ENCODE results near the gene STEAP3. TPM values are rescaled to one million over a fixed set of nuclear protein-coding genes. Genes with fewer than 3 reads are reported as not detected.

Gene STEAP3
- total RNA-seq, 1 experiment from 2014 or later, result 15.4 TPM

DNA sequence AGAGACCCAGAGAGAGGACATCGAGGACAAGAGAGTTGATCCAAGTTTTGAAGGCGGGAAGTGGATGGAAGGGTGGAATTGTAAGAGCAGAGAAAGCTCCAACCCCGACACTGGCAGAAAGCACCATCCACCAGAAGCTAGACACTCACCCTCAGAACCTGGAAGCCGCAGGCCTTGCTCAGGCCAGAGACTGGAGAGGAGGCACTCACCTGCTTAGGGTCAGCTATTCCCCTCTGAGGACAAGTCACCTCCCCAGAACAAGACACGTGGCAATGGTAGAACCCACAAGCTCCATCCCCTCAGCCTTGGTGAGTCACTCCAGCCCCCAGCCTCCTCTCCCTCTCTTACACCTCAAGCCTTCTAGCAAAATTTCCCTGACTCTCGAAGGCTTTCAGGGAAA, 64.9 kb downstream of the STEAP3 start:
- no peaks in the 10 kb centered on the region for H3K9me3 Mint-ChIP-seq
- H3K4me2 ChIP-seq (ENCODE audit: insufficient read depth, insufficient read length, low read length), result no peak overlapping the region
- WGBS (ENCODE audit: extremely low coverage, insufficient read length, low lambda C conversion rate), result no CpG with 5 or more reads among the region's 6 CpGs
- no peak overlapping the region for H3K56ac ChIP-seq (ENCODE audit: insufficient read length, low read depth, low read length)
- no peak overlapping the region for H2BK20ac ChIP-seq (ENCODE audit: low read depth, low read length, poor library complexity, severe bottlenecking)
- H3K27ac ChIP-seq (ENCODE audit: insufficient read length, low read depth, low read length), result no peak overlapping the region
- no peak overlapping the region for H3K23ac ChIP-seq (ENCODE audit: insufficient read length, low read depth, low read length)
- H3K27ac Mint-ChIP-seq, result no peak overlapping the region
- H3T11ph ChIP-seq (ENCODE audit: low read length), result no peak overlapping the region
- no peak overlapping the region for H2BK120ac ChIP-seq (ENCODE audit: low read depth, low read length, poor library complexity, severe bottlenecking)
- no peak overlapping the region for H4K5ac ChIP-seq (ENCODE audit: insufficient read length, low read depth, low read length)
- H3K27me3 Mint-ChIP-seq (ENCODE audit: low read depth), result peaks cover 9% of the 10 kb centered on the region
- H3K79me2 ChIP-seq (ENCODE audit: insufficient read depth, low read length), result no peaks in the 10 kb centered on the region
- H2BK12ac ChIP-seq (ENCODE audit: insufficient read length, low read depth, low read length), result no peak overlapping the region
- H3K4me1 ChIP-seq (ENCODE audit: insufficient read depth, low read length), result no peaks in the 10 kb centered on the region
- H3K4me3 Mint-ChIP-seq, result no peak overlapping the region
- H4K20me1 ChIP-seq (ENCODE audit: control insufficient read depth, insufficient read depth, insufficient read length), result no peaks in the 10 kb centered on the region
- H3K18ac ChIP-seq (ENCODE audit: insufficient read length, low read depth, low read length), result no peak overlapping the region
- H4K91ac ChIP-seq (ENCODE audit: insufficient read length, low read depth, low read length), result no peak overlapping the region
- H2AK5ac ChIP-seq (ENCODE audit: insufficient read length, low read length), result no peak overlapping the region
- H2AFZ ChIP-seq (ENCODE audit: low read length), result no peak overlapping the region
- no peak overlapping the region for H3K9ac ChIP-seq (ENCODE audit: extremely low read depth, insufficient read length, low read length)
- no peaks in the 10 kb centered on the region for H3K9me3 ChIP-seq (ENCODE audit: control insufficient read depth, low read depth, low read length)
- TF ChIP-seq, protein P1, sequence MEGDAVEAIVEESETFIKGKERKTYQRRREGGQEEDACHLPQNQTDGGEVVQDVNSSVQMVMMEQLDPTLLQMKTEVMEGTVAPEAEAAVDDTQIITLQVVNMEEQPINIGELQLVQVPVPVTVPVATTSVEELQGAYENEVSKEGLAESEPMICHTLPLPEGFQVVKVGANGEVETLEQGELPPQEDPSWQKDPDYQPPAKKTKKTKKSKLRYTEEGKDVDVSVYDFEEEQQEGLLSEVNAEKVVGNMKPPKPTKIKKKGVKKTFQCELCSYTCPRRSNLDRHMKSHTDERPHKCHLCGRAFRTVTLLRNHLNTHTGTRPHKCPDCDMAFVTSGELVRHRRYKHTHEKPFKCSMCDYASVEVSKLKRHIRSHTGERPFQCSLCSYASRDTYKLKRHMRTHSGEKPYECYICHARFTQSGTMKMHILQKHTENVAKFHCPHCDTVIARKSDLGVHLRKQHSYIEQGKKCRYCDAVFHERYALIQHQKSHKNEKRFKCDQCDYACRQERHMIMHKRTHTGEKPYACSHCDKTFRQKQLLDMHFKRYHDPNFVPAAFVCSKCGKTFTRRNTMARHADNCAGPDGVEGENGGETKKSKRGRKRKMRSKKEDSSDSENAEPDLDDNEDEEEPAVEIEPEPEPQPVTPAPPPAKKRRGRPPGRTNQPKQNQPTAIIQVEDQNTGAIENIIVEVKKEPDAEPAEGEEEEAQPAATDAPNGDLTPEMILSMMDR (conservative IDR thresholded peaks at IDR 0.05), result no peak
- H4K8ac ChIP-seq (replicated peaks; ENCODE audit: insufficient read length, low read depth, low read length), result no peak overlapping the region
- DNase-seq, result no peak
- H2BK15ac ChIP-seq (ENCODE audit: low read depth, low read length), result no peak overlapping the region
- no peaks in the 10 kb centered on the region for H3K23me2 ChIP-seq (ENCODE audit: insufficient read length, low read depth, low read length, poor library complexity, severe bottlenecking)
- H3K36me3 Mint-ChIP-seq (ENCODE audit: insufficient read depth in 1 of 3, low read depth in 3 of 3), result no peaks in the 10 kb centered on the region; a peak in 1 of 7 replicates
- peaks cover 7 to 9% of the 10 kb centered on the region in 2 experiments for H3K4me1 Mint-ChIP-seq
- H2BK5ac ChIP-seq (ENCODE audit: insufficient read length, low read length), result no peak overlapping the region
- H3K4ac ChIP-seq (ENCODE audit: low read depth, low read length), result no peak overlapping the region
- no peaks in the 10 kb centered on the region for H3K79me1 ChIP-seq (ENCODE audit: insufficient read depth, low read depth, low read length, poor library complexity, severe bottlenecking)
- no peak overlapping the region for H3K14ac ChIP-seq (ENCODE audit: insufficient read depth, low read length)
- H3K27me3 ChIP-seq (ENCODE audit: insufficient read depth, low read length), result no peaks in the 10 kb centered on the region
